OCI-LY1 (cell line): ENCODE measurements around the gene CDK5R2.

ENCODE experiments used
- CTCF ChIP-seq: fragments of 200-600 bp; sonication (generic), shearing (Covaris generic); IDR thresholded peaks from 2 replicates; pipeline ENCODE4 v1.5.1; 2017; ENCODE audit warnings: mild to moderate bottlenecking, antibody characterized with exemption, low read length, moderate library complexity, mixed read lengths
- EZH2 ChIP-seq: fragments of 200-600 bp; sonication (generic), shearing (Covaris generic); IDR thresholded peaks from 2 replicates; pipeline ENCODE4 v1.8.0; 2017; ENCODE audit warnings: borderline replicate concordance, mixed run types, mild to moderate bottlenecking, antibody characterized with exemption, low read length, moderate library complexity, mixed read lengths

GRCh38 chr2:219003267-219003634 lies 43.8 kb downstream of the CDK5R2 start:
- no peak for TF ChIP-seq CTCF
- no peak for TF ChIP-seq EZH2
